HEK293 (cell line): ENCODE results near the gene EPDR1.

Experiments used
- CTCF ChIA-PET: fragments of 350-600 bp; formaldehyde crosslinking; extraction: SDS; loops from one replicate; lab custom pipeline; 2021; ENCODE audit warnings: antibody characterized with exemption; lab: Yijun Ruan, JAX
- POLR2A ChIA-PET: fragments of 300-600 bp; formaldehyde crosslinking; extraction: SDS; loops from one replicate; lab custom pipeline; 2020; ENCODE audit warnings: antibody characterized with exemption, inconsistent platforms; lab: Yijun Ruan, JAX
- H3K27ac ChIP-seq: fragments of 200-500 bp; sonication (Bioruptor generic); 2 replicates; pipeline ENCODE4 v1.5.1; 2014; ENCODE audit warnings: low read depth, low read length, control low read depth, inconsistent platforms; ENCODE audit errors: extremely low read depth
- H3K36me3 ChIP-seq, 2 experiments: fragments of 200-500 bp in 1 of 2; sonication (Bioruptor generic) in 1 of 2; 1 replicate in 1 of 2; 2 replicates in 1 of 2; pipeline ENCODE4 v1.5.1; 2014 to 2017; ENCODE audit warnings: inconsistent platforms in 2 of 2, low read length in 2 of 2; ENCODE audit not compliant: control insufficient read depth in 2 of 2, insufficient read depth in 1 of 2
- H3K4me1 ChIP-seq: fragments of 200-500 bp; sonication (Bioruptor generic); 2 replicates; pipeline ENCODE4 v1.5.1; 2014; ENCODE audit warnings: mild to moderate bottlenecking, low read length, inconsistent platforms; ENCODE audit not compliant: control insufficient read depth, insufficient read depth
- H3K4me3 ChIP-seq: 2 replicates; pipeline ENCODE4 v1.5.1; 2011; ENCODE audit warnings: low read depth, mild to moderate bottlenecking, control low read depth, low read length, moderate library complexity
- H3K9me3 ChIP-seq: fragments of 200-500 bp; sonication (Bioruptor generic); 2 replicates; pipeline ENCODE4 v1.5.1; 2014; ENCODE audit warnings: low read depth, low read length, inconsistent platforms; ENCODE audit not compliant: control insufficient read depth, insufficient read depth
- BCL11A ChIP-seq: fragments of 450-650 bp; formaldehyde crosslinking; IDR thresholded peaks from 2 replicates; pipeline ENCODE4 v1.5.1; 2016; ENCODE audit warnings: low read depth, missing biosample characterization, missing genetic modification characterization
- KLF16 ChIP-seq: fragments of 450-650 bp; formaldehyde crosslinking; IDR thresholded peaks from 2 replicates; pipeline ENCODE4 v1.5.1; 2017; ENCODE audit warnings: missing biosample characterization, missing genetic modification characterization
- KLF17 ChIP-seq: fragments of 450-650 bp; formaldehyde crosslinking; IDR thresholded peaks from 2 replicates; pipeline ENCODE4 v1.5.1; 2016; ENCODE audit warnings: missing biosample characterization, missing genetic modification characterization
- PATZ1 ChIP-seq: fragments of 450-650 bp; formaldehyde crosslinking; IDR thresholded peaks from 2 replicates; pipeline ENCODE4 v1.5.1; 2016; ENCODE audit warnings: missing biosample characterization, missing genetic modification characterization
- PRDM10 ChIP-seq: fragments of 450-650 bp; formaldehyde crosslinking; IDR thresholded peaks from 2 replicates; pipeline ENCODE4 v1.5.1; 2016; ENCODE audit warnings: missing biosample characterization, missing genetic modification characterization
- SCRT1 ChIP-seq: fragments of 450-650 bp; formaldehyde crosslinking; IDR thresholded peaks from 2 replicates; pipeline ENCODE4 v1.5.1; 2016; ENCODE audit warnings: missing biosample characterization, missing genetic modification characterization, borderline replicate concordance
- YY1 ChIP-seq: fragments of 450-650 bp; formaldehyde crosslinking; IDR thresholded peaks from 2 replicates; pipeline ENCODE4 v1.5.1; 2018; ENCODE audit warnings: missing biosample characterization, missing genetic modification characterization
- ZFP37 ChIP-seq: fragments of 450-650 bp; formaldehyde crosslinking; IDR thresholded peaks from 2 replicates; pipeline ENCODE4 v1.5.1; 2016; ENCODE audit warnings: missing biosample characterization, missing genetic modification characterization
- ZIC2 ChIP-seq: fragments of 450-650 bp; formaldehyde crosslinking; IDR thresholded peaks from 2 replicates; pipeline ENCODE4 v1.5.1; 2016; ENCODE audit warnings: missing biosample characterization, missing genetic modification characterization
- ZNF26 ChIP-seq: fragments of 450-650 bp; formaldehyde crosslinking; IDR thresholded peaks from 2 replicates; pipeline ENCODE4 v1.5.1; 2016; ENCODE audit warnings: missing biosample characterization, missing genetic modification characterization
- ZNF426 ChIP-seq: fragments of 450-650 bp; formaldehyde crosslinking; IDR thresholded peaks from 2 replicates; pipeline ENCODE4 v1.5.1; 2017; ENCODE audit warnings: missing biosample characterization, missing genetic modification characterization, mild to moderate bottlenecking, inconsistent platforms, moderate library complexity
- ZNF488 ChIP-seq: fragments of 450-650 bp; formaldehyde crosslinking; IDR thresholded peaks from 2 replicates; pipeline ENCODE4 v1.5.1; 2016; ENCODE audit warnings: missing biosample characterization, missing genetic modification characterization
- ZNF623 ChIP-seq: fragments of 450-650 bp; formaldehyde crosslinking; IDR thresholded peaks from 2 replicates; pipeline ENCODE4 v1.5.1; 2016; ENCODE audit warnings: missing biosample characterization, missing genetic modification characterization
- ZNF626 ChIP-seq: fragments of 450-650 bp; sonication (Bioruptor Pico); formaldehyde crosslinking; IDR thresholded peaks from 2 replicates; pipeline ENCODE4 v1.5.1; 2018; ENCODE audit warnings: missing biosample characterization, missing genetic modification characterization, inconsistent platforms
- ZNF677 ChIP-seq: fragments of 450-650 bp; IDR thresholded peaks from 2 replicates; pipeline ENCODE4 v1.5.0; 2018; ENCODE audit warnings: missing biosample characterization, mild to moderate bottlenecking, missing genetic modification characterization, moderate library complexity
- ZNF776 ChIP-seq: fragments of 450-650 bp; formaldehyde crosslinking; IDR thresholded peaks from 2 replicates; pipeline ENCODE4 v1.5.0; 2017; ENCODE audit warnings: missing biosample characterization, missing genetic modification characterization, borderline replicate concordance

EPDR1 gene

GRCh38 chr7:37986908-37987330 lies 66.5 kb downstream of the EPDR1 start:
- TF ChIP-seq ZIC2 (tag by site-specific recombination) (peak; percentile 72), ZNF426 (tag by site-specific recombination) (no peak), BCL11A (no peak), ZNF776 (tag by site-specific recombination) (no peak), ZNF26 (tag by site-specific recombination) (no peak), ZFP37 (no peak), ZNF626 (no peak), ZNF488 (tag by site-specific recombination) (no peak), ZNF677 (tag by site-specific recombination) (no peak)
- H3K4me1 ChIP-seq: no peaks in the 10 kb centered on the region
- H3K4me3 ChIP-seq: no peak overlapping the region
- CTCF ChIA-PET: interaction anchor here (0.7 to 1.6 kb wide), 3 partner anchors 84 to 349 kb away, joined by 3 to 7 read pairs (median 3); no protein-coding TSS in a partner anchor
- H3K36me3 ChIP-seq: no peaks in the 10 kb centered on the region
- H3K27ac ChIP-seq: no peak overlapping the region
- H3K9me3 ChIP-seq: no peaks in the 10 kb centered on the region
- POLR2A ChIA-PET: no interaction called here

GRCh38 chr7:37987732-37988131 lies 67.3 kb downstream of the EPDR1 start:
- no peaks in the 10 kb centered on the region for H3K9me3 ChIP-seq
- TF ChIP-seq ZNF623 (tag by site-specific recombination): no peak
- TF ChIP-seq SCRT1: no peak
- no peak for TF ChIP-seq PRDM10 (tag by site-specific recombination)
- TF ChIP-seq YY1 (tag by site-specific recombination): no peak
- no peak for TF ChIP-seq KLF17 (tag by site-specific recombination)
- TF ChIP-seq KLF16 (tag by site-specific recombination): no peak
- TF ChIP-seq PATZ1 (tag by site-specific recombination): no peak
- CTCF ChIA-PET: interaction anchor here (0.7 to 1.6 kb wide), 2 partner anchors 126 to 348 kb away, joined by 3 to 7 read pairs; no protein-coding TSS in a partner anchor
- no peak overlapping the region for H3K4me3 ChIP-seq
- POLR2A ChIA-PET: no interaction called here
- H3K36me3 ChIP-seq: no peaks in the 10 kb centered on the region
- H3K27ac ChIP-seq: no peak overlapping the region
- no peaks in the 10 kb centered on the region for H3K4me1 ChIP-seq
